Neural crest cell (in vitro differentiated cells): ENCODE measurements around the gene ULBP1. TPM values are rescaled to one million over a fixed set of nuclear protein-coding genes. Genes with fewer than 3 reads are reported as not detected.
"Not testable (repeated sequence)": the region's sequence is repeated elsewhere in the genome, so short reads cannot be mapped to it uniquely, and the experiment has no call there.

Experiments used
- DNase-seq: peaks from one replicate; pipeline ENCODE4 v3.0.0; 2021; ENCODE audit warnings: low read depth, mixed read lengths, low spot score
- H3K27ac Mint-ChIP-seq: one replicate; pipeline ENCODE4 v1.8.0; 2021; ENCODE audit warnings: mild to moderate bottlenecking, mixed read lengths; ENCODE audit not compliant: unreplicated experiment
- H3K27me3 Mint-ChIP-seq: 2 replicates; pipeline ENCODE4 v1.8.0; 2021; ENCODE audit warnings: low read depth, mild to moderate bottlenecking, mixed read lengths
- H3K36me3 Mint-ChIP-seq: 2 replicates; pipeline ENCODE4 v1.8.0; 2021; ENCODE audit warnings: low read depth, mild to moderate bottlenecking, mixed read lengths
- H3K4me1 Mint-ChIP-seq: 2 replicates; pipeline ENCODE4 v1.8.0; 2021; ENCODE audit warnings: mixed read lengths
- H3K4me3 Mint-ChIP-seq: one replicate; pipeline ENCODE4 v1.8.0; 2021; ENCODE audit warnings: mild to moderate bottlenecking, mixed read lengths
- H3K9me3 Mint-ChIP-seq: 2 replicates; pipeline ENCODE4 v1.8.0; 2021; ENCODE audit warnings: mixed read lengths
- total RNA-seq: library from RNA; stranded (reverse); gene quantifications from 2 replicates; pipeline ENCODE4 v1.2.1, GENCODE V29; 2021
- TF ChIP-seq, protein P1 (sequence below): fragments of 200-600 bp; sonication (generic); conservative IDR thresholded peaks from 2 replicates; pipeline ENCODE4 v1.5.0; 2021; ENCODE audit warnings: antibody characterized with exemption, mild to moderate bottlenecking

ULBP1 gene
- total RNA-seq, 1 donor from 2014 or later: 2.3 TPM

DNA sequence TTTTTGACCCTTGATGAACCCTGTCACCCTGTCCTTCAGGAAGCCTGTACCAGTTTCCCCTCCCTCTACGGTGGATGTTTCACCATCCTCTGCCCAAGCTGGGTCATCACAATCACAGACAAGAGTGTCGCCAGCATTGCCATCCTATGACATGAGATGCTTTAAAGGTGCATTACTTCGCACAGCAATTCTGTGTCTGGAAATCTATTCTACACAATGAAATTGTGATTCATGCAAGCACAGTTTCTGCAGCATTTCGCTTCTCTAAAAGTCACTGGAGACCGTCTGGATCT, 24.4 kb upstream of the ULBP1 start:
- Mint-ChIP-seq H3K27ac (no peak overlapping the region), H3K9me3 (no peaks in the 10 kb centered on the region), H3K27me3 (peaks cover 99% of the 10 kb centered on the region), H3K4me1 (peaks cover 11% of the 10 kb centered on the region), H3K36me3 (no peaks in the 10 kb centered on the region), H3K4me3 (peak overlapping the region; percentile 69)
- TF ChIP-seq, protein P1, sequence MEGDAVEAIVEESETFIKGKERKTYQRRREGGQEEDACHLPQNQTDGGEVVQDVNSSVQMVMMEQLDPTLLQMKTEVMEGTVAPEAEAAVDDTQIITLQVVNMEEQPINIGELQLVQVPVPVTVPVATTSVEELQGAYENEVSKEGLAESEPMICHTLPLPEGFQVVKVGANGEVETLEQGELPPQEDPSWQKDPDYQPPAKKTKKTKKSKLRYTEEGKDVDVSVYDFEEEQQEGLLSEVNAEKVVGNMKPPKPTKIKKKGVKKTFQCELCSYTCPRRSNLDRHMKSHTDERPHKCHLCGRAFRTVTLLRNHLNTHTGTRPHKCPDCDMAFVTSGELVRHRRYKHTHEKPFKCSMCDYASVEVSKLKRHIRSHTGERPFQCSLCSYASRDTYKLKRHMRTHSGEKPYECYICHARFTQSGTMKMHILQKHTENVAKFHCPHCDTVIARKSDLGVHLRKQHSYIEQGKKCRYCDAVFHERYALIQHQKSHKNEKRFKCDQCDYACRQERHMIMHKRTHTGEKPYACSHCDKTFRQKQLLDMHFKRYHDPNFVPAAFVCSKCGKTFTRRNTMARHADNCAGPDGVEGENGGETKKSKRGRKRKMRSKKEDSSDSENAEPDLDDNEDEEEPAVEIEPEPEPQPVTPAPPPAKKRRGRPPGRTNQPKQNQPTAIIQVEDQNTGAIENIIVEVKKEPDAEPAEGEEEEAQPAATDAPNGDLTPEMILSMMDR: no peak
- no peak for DNase-seq

DNA sequence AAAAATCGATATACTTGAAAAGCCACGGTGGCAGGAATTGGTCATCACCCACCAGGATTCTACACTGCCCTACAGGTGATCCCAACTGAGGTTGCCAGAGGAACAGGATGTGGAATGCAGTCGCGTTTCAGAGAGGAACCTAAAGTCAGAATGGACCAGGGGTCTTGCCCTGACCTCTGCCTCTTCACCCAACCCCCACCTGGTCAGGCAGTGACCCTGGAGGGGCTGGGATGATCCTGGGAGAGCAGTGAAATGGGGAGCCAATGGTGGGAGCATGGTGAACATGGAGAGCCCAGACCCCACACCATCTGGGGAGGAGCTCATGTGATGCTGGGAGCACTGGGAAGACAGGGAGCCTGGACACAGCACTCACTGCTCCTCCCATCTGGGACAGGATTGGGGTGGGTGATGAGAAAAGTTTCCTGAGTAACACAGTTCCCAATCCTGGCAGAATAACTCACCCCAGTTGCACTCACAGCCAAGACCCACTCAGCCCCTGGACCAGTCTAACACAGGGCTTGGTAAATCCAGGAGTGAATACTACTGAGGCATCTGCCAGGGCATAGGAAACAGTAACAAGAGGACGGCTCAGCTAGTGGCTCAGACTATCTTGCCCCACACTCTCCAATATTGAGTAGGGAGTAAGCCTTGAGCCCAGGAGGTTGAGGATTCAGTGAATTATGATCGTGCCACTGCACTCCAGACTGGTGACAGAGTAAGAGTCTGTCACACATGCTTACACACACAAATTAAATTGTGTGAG, 23.7 kb upstream of the ULBP1 start:
- H3K27me3 Mint-ChIP-seq: peaks cover 91% of the 10 kb centered on the region
- peaks cover 11% of the 10 kb centered on the region for H3K4me1 Mint-ChIP-seq
- peak overlapping the region; percentile 69 for H3K4me3 Mint-ChIP-seq
- H3K9me3 Mint-ChIP-seq: no peaks in the 10 kb centered on the region
- no peak for DNase-seq
- TF ChIP-seq, protein P1: no peak
- H3K27ac Mint-ChIP-seq: no peak overlapping the region
- H3K36me3 Mint-ChIP-seq: no peaks in the 10 kb centered on the region

DNA sequence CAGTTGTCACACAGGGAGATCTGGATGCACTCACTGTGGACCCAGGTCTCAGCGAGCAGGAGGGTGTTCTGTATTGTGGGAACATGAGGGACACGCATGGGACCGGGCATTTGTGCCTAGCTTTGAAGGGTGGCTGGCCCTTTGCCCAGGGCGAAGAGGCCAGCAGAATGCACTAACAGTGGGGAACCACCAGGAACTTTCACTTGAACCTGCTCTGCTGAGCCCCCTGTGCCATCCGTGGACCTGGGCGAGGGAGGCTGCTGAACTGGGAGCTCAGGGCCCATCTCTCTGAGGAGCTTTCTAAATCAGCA, 23.1 kb upstream of the ULBP1 start:
- H3K4me3 Mint-ChIP-seq: peak overlapping the region; percentile 69
- no peak for DNase-seq
- H3K36me3 Mint-ChIP-seq: no peaks in the 10 kb centered on the region
- TF ChIP-seq, protein P1: no peak
- H3K4me1 Mint-ChIP-seq: peaks cover 11% of the 10 kb centered on the region
- H3K27me3 Mint-ChIP-seq: peaks cover 90% of the 10 kb centered on the region
- no peaks in the 10 kb centered on the region for H3K9me3 Mint-ChIP-seq
- H3K27ac Mint-ChIP-seq: no peak overlapping the region

DNA sequence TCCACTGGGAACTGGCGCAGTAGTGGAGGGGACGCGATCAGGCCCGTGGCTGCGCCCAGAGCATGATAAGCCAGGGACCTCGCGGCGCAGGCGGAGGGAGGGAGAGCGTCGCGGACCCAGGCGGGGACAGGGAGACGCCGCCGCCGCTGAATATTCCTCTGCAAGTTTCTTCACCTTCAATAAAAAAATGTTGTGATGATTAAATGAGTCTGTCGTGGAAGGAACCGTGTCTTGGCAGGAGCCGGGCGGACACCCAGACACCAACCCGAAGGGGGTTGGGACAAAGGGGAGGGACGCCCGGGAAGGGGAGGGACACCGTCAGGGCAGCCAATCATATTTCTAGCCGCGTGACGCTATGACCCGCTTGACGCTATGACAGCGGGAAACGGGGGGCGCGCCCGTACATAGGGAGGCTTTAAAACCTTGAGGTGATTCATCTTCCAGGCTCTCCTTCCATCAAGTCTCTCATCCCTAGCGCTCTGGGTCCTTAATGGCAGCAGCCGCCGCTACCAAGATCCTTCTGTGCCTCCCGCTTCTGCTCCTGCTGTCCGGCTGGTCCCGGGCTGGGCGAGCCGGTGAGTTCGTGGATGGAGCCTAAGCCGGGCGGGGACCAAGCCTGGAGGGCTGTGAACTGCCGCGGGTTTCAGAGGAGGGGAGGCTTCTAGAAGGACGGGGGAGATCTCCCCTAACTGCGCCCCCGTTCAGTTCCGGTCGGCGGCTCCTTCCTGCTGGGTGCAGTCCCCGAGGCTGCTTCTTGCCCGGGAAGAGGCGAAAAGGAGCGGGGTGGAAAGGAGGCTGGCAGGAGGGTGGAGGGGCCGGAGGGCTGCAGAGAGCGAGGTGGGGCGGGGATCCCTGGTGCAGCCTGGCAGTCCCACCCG, 21.9 kb upstream of the ULBP1 start, which contains the start of gene ULBP2:
ULBP2 (plus strand) TSS at position 432 of the 878 bp plus-strand sequence; CDS start at position 491, 59 bp downstream.
- Mint-ChIP-seq H3K27ac (no peak within 1 kb of the TSS), H3K27me3 (peaks cover 87% of the 10 kb centered on the region), H3K36me3 (no peaks in the 10 kb centered on the region), H3K4me1 (peaks cover 11% of the 10 kb centered on the region), H3K4me3 (peak within 1 kb of the TSS; percentile 96), H3K9me3 (no peaks in the 10 kb centered on the region)
- TF ChIP-seq, protein P1: no peak
- peak; percentile 59 for DNase-seq

DNA sequence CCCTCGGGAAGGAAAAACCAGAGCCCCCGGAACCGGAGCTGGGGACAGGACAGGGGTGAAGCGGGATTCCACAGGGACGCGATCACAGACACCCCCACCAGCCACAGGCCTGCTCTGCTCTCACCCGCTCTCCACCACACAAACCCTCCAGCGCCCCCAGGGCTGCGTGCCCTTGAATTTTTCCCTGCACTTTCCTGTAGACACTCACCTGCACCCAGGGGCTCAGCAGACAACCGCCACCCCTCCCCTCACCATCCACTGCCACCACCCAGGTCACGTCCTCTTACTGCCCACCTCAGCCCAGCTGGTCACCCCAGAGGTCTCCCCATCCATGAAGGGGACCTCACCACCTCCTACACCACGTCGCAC, 21.3 kb upstream of the ULBP1 start:
- Mint-ChIP-seq H3K27ac (no peak overlapping the region), H3K9me3 (no peaks in the 10 kb centered on the region), H3K4me3 (peak overlapping the region; percentile 96), H3K4me1 (peaks cover 11% of the 10 kb centered on the region), H3K36me3 (no peaks in the 10 kb centered on the region), H3K27me3 (peaks cover 82% of the 10 kb centered on the region)
- DNase-seq: no peak
- TF ChIP-seq, protein P1: no peak

DNA sequence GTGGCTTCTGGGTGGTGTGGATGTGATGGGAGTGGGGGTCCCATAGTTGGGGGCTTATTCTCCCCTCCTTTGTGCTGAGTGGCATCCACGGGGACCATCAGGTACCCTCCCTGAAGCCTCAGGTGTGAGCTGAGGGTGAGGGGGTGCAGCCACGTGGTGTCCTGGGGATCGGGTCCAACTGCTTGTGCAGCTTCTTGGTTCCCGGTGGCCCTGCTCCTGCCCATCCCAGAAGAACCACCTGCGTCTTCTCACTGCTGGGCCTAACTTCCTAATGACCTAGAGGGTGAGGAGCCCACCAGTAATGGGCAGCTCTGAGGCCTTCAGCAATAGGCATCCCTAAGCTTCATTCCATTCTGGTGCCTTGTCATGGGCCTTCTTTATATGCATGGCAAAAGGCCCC, 20.4 kb upstream of the ULBP1 start:
- not testable (repeated sequence) for H3K9me3 Mint-ChIP-seq, H3K36me3 Mint-ChIP-seq, H3K27ac Mint-ChIP-seq, DNase-seq
- Mint-ChIP-seq H3K4me1 (peaks cover 11% of the 10 kb centered on the region), H3K27me3 (peaks cover 80% of the 10 kb centered on the region), H3K4me3 (peak overlapping the region; percentile 85)

DNA sequence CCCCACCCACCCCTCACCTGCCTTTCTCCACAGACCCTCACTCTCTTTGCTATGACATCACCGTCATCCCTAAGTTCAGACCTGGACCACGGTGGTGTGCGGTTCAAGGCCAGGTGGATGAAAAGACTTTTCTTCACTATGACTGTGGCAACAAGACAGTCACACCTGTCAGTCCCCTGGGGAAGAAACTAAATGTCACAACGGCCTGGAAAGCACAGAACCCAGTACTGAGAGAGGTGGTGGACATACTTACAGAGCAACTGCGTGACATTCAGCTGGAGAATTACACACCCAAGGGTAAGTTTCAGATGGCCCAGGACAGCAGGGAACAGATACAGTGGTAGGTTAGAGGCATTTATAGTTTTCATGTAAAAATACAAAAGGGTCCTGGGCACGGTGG, 18.5 kb upstream of the ULBP1 start:
- H3K4me3 Mint-ChIP-seq, H3K36me3 Mint-ChIP-seq, H3K27ac Mint-ChIP-seq, H3K9me3 Mint-ChIP-seq, DNase-seq: not testable (repeated sequence)
- Mint-ChIP-seq H3K27me3 (peaks cover 80% of the 10 kb centered on the region), H3K4me1 (peaks cover 12% of the 10 kb centered on the region)

DNA sequence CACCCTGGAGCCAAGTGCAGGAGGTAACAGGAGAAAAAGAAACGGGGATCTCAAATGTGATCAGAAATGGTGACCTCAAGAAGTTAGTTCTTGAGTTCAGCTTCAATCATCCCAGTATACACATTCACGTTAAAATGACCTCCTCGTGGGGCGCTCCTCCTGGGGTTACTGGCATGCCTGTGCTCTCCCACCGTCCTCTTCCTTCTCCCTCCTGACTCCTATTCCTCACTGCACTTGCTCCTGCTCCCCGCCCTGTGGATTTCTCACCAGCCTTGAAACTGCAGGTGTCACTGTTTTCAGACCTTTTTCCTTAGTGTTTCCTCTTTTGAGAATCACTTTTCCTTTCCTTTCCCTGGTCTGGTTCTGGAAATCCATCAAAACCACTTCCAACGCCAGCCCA, 17.1 kb upstream of the ULBP1 start:
- H3K27ac Mint-ChIP-seq, DNase-seq, H3K4me3 Mint-ChIP-seq, H3K9me3 Mint-ChIP-seq, H3K36me3 Mint-ChIP-seq: not testable (repeated sequence)
- Mint-ChIP-seq H3K4me1 (peaks cover 16% of the 10 kb centered on the region), H3K27me3 (peaks cover 80% of the 10 kb centered on the region)
